GM13977 (cell line): ENCODE data around the gene SYVN1.
A peak's percentile ranks its signal among the peaks of the same experiment; 100 is the strongest.

ENCODE experiments used
- DNase-seq: peaks from one replicate; pipeline ENCODE4 v3.0.0; 2012; ENCODE audit warnings: low spot score
- in situ Hi-C: fragments of 300-500 bp; cut with MboI; formaldehyde crosslinking; loops from one replicate; pipeline ENCODE4 v1.12.0; 2022; ENCODE audit warnings: low sequenced_read_pairs, low pct_unique_long_range_greater_than_20kb, mixed read lengths, inconsistent platforms; ENCODE audit not compliant: unreplicated experiment
- TF ChIP-seq, protein P1 (sequence below): IDR thresholded peaks from 2 replicates; pipeline ENCODE4 v1.5.1; 2012; ENCODE audit warnings: mild to moderate bottlenecking, control low read depth; ENCODE audit not compliant: insufficient read depth; ENCODE audit errors: extremely low read depth, missing control alignments

Gene SYVN1

GRCh38 chr11:65103476-65103875, 30.8 kb downstream of the SYVN1 start:
- TF ChIP-seq, protein P1, sequence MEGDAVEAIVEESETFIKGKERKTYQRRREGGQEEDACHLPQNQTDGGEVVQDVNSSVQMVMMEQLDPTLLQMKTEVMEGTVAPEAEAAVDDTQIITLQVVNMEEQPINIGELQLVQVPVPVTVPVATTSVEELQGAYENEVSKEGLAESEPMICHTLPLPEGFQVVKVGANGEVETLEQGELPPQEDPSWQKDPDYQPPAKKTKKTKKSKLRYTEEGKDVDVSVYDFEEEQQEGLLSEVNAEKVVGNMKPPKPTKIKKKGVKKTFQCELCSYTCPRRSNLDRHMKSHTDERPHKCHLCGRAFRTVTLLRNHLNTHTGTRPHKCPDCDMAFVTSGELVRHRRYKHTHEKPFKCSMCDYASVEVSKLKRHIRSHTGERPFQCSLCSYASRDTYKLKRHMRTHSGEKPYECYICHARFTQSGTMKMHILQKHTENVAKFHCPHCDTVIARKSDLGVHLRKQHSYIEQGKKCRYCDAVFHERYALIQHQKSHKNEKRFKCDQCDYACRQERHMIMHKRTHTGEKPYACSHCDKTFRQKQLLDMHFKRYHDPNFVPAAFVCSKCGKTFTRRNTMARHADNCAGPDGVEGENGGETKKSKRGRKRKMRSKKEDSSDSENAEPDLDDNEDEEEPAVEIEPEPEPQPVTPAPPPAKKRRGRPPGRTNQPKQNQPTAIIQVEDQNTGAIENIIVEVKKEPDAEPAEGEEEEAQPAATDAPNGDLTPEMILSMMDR: no peak
- DNase-seq: no peak
- in situ Hi-C loops: no loop called here

- DNase-seq: no peak
- in situ Hi-C loops: no loop called here
- TF ChIP-seq, protein P1: no peak
Observed at GRCh38 chr11:65102142-65103095, 31.9 kb downstream of the SYVN1 start.

- in situ Hi-C loops: no loop called here
- TF ChIP-seq, protein P1: no peak
- DNase-seq: no peak
Observed at GRCh38 chr11:65100674-65101350, 33.5 kb downstream of the SYVN1 start.

DNA sequence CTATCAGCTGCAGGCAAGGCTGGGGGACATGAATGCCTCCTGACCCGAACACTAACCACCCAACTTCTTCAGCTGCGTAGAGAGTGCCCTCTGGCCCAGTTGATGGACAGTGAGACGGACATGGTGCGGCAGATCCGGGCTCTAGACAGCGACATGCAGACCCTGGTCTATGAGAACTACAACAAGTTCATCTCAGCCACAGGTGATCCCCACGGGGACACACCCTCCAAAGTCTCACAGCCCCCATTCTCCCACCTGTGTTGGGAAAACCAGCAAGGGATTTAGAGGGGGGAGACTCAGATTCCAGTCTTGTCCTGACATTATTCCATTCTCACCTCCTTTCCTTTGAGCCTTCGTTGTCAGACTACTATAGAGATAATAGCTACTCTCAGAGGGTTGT, 37.4 kb downstream of the SYVN1 start:
- no peak for DNase-seq
- TF ChIP-seq, protein P1: no peak
- in situ Hi-C loops: no loop called here

DNA sequence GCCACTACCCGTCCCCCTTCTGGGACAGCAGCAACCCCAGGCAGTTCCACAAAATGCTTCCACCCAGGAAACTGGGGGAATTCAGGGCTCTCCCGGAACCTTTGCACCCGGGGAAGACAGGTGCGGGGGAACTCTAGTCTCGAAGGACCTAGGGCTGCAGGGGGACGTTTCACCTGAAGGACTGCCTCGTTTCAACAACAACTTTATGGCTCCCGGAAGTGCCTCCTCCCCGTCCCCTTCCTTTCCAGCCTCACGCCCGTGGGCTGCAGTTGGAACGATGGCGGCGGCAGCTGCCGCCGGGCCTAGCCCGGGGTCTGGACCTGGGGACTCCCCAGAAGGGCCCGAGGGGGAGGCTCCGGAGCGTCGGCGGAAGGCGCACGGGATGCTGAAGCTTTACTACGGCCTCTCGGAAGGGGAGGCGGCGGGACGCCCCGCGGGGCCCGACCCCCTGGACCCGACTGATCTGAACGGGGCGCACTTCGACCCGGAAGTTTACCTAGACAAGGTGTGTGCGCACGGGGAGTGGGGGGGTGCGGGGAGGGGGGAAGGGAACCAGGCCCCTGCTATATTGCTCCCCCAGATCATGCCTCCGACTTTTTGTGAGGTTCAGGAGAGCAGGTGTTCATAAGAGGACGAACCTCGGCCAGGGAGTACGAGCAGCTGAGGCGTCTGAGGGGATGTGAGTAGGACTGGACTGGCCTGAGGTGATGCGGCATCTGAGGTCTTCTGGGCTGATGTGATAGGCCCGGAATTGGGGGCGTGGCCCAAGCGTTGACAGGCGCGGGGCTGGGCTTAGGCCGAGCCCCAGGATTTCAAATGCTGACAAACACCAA, 38.1 kb downstream of the SYVN1 start, which contains the start of gene VPS51:
Gene VPS51, plus strand, starts transcription at position 241 of the 833 bp plus-strand sequence. Its CDS starts 37 bp downstream, at position 278.
- peak; percentile 94 for DNase-seq
- in situ Hi-C loops: no loop called here
- TF ChIP-seq, protein P1: no peak

DNA sequence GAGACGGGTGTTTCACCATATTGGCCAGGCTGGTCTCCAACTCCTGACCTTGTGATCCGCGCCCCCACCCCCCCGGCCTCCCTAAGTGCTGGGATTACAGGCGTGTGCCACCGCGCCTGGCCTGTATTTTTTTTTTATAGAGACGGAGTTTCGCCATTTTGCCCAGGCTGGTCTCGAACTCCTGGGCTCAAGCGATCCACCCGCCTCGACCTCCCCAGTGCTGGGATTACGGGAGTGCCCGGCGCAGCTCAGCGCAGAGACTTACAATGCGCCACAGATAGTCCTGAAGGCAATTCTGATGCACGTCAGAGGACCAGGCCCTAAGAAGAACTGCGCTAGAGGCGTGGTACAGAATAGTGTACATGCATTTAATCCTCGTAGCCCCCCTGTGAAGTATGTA, 38.9 kb downstream of the SYVN1 start:
- TF ChIP-seq, protein P1: no peak
- in situ Hi-C loops: no loop called here
- no peak for DNase-seq
